GM19372 (cell line): ENCODE data around the gene FOXP1.

Experiments used
- ATAC-seq: cut with Tn5 transposase; IDR thresholded peaks from one replicate; pipeline ENCODE4 v1.9.1; 2021; ENCODE audit warnings: mild to moderate bottlenecking, low read depth, moderate library complexity; ENCODE audit not compliant: unreplicated experiment

FOXP1 gene

DNA sequence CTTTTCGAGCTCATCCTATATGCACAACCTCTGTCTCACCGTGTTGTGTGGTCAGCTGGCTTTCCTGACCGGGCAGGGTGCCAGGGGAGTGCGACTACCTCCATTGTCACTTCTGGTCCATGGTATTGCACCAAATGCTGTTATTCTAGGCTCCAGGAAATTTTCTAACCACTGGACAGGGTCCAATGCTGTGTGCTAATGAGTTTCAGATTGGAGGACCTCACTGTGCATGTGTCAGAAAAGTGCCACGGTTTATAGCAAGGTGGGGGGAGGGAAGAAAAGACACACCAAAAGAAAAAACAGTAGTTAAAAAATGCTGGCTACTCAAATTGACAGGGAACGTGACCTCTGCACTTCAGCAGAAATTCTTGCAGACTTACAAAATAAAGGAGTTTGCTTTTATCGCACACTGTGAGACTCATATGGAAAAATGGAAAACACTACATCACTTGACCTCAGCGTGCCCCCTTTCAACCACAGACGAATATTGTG is 480.1 kb downstream of the FOXP1 start:
- ATAC-seq = no peak

DNA sequence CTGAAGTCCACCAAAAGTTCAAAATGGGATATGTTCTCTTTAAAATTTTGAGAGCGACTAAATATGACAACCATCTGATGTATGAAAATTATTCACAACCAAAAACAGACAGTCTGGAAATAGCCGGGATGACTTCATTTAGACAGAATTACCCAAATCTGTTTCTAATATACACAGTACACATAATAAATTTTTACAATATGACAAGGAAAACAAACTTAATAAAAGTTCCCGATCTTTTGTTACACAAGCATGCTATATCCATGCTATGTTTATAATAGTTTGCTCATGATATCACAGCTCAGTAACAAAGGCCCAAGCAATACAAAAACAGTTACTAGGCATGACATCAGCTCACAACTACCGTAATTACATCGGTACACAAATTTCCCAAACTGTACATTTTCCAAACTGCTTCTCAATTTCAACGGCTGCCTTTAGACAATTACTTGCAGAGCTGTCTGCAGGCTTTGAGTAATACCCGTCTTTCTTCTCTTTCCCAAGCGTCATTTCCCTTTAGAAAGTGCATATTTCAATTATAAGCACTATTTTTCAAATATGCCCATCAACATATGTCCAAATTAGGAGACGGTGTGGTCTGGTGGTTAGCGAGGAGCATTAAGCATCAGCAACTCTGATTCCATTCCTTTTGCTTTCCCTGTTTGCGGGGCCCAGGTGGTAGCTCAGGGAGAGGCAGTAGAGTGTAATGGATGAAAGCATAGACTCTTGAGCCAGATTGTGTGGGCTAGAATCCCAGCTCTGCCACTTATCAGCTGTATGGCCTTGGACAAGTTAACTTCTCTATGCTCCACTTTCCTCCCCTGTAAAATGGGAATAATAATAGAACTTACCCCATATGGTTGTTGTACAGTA is 481.2 kb downstream of the FOXP1 start:
- ATAC-seq = no peak

DNA sequence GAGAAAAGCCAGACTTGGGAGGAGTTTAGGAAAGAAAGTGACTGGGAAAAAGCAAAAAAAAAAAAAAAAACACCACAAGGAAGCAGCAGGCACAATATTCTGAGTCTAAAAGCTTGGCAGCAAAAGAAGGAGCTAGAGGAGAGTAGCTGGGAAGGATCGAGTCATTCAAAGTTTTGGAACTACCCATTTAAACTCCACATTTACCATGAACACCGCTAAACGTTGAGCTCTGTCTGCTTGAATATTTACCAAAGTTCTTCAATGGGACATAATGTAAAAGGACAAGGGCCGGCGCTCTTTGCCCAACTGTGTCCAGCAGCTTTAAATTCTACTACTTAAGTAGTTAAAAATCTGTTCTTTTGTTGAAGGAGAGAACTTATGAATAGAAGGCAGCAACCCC is 481.9 kb downstream of the FOXP1 start:
- no peak for ATAC-seq

DNA sequence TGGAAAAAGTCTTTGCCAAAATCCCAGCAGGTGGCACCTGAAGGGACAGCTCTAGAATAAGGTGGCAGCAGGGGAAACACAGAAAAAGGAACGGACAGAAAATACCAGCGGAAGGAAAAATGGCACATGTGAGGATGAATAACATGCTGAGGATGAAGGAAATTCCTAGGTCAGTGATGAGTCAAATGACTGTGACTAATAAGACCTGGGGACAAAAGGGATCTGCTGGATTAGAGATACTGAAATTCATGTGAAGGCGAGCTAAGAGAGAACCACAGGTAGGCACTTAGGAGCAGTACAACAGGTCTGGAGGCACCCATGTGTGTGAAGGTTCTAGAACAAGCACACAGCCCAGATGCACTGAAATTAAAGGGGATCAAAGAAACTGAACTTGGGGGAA is 482.5 kb downstream of the FOXP1 start:
- ATAC-seq = no peak

DNA sequence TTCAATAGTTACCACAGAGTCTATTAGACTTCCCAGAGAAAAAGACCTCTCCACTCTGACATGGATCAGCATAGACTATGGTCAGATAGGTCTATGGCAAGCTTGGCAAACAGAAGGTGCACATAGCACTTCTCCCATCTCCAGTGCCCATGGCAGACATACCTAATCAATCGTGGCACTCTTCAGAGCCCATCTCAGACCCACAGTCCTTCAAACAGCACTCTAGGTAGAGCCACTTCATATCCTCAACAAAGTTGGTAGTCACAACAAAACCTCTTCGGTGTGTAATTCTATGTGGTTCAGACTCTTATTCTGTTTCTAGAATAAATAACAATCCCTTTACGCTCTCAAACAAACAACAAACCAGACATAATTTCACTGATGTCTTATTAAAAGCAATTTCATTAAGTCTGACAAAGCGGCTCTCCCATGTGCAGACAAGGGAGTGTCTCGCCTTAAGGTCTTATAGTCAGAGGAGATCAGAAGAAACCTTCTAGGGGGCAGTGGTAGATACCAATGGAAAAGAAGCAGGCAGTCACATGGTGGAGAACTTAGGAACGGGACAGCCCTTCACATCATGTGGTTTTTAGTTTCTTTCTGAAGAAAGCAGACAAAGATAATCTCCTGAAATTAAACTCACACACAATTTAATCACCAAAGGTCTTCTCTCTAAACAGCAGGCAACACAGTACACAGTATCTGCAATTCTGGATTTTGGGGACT is 483.4 kb downstream of the FOXP1 start:
- no peak for ATAC-seq

DNA sequence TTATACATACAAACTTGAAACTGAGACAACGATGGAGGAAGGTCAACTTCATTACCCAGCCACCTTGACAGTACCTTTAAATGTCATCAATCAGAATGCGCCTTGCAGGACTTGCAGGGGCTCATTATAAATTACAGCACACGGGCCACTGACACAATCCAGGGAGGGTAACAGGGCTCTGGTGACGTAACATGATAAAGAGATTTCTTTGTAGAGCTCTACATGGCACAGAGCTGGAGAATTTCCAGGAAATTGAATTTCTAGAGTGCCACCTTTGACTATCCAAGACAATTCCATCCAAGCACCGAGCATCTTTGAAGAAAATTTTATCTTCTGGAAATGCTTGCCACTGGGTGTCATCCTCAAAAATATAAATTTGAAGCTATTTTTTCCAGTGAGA is 486.0 kb downstream of the FOXP1 start:
- no peak for ATAC-seq

DNA sequence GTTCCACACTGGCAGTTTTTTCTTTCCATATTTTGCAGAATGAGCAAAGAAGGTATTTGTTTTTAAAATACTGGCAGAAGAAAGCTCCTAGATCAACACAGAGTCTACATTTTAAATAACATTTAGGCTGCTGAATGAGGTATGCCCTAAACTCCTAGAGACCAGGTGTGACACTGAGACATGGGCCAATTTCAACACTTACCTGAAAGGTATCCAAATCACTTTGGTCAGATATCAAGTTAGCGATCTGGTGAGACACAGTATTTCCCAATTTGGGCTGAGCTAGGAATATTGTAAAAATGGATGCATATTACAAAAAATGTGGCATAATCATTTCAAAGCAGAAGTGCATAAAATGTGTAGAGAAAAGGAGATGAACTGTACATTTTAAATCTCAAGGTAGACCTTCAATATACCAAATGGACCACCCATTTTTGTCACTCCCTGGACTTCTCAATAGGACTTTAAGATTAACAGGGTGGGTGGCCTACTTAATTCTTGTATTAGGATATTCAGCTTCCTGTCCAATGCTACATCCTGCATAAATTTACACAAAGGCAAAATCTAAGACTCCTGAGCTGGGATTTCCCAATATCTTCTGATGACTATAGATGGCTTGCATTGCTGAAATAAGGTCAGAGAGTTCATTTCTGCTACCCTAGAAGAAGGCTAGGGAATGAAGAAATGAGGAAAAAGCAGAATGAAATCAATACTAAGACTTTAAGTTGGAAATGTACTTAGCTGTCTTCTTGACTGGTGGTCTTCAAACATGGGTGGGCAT is 487.8 kb downstream of the FOXP1 start:
- no peak for ATAC-seq

DNA sequence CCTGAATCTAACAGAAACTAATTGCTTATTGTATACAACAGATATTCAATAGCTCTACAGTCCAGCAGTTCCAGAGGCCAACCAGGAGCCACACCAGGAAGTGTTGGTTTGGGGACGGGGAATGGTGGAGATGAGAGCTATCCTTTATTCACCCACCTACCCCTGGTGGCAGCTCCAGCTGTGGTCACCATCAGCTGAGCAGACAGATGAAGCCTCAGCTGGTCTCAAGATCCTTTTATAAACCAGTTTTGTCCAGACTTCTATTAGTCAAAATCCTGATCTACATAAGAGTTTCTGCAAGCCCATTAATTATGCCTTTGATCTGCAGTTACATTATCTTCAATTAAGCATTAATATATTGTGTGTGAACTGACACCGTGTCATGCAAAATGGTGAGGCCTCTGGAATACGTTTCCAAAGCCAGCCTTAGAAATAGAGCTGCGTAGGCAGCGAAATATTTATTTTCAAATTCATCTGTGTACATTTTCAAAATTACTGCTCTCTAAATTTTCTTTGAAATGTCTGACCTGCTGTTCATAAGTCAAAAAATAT is 488.8 kb downstream of the FOXP1 start:
- ATAC-seq = no peak

DNA sequence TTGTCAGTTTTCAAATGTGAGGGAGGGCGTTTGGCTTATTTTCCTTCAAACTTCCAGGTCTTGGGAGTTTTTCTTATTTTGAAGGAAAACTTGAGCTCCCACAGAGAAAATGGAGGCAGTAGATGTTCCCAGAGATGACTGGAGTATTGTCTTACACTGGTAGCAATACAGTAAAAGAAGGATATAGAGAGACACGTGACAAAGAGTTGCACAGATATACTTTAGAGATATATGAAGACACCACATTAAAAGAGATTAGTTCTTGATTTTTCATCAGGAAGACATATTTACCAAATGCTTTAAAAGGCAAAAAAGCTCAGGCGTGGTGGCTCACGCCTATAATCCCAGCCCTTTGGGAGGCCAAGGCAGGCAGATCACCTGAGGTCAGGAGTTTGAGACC is 490.9 kb downstream of the FOXP1 start:
- ATAC-seq = no peak

DNA sequence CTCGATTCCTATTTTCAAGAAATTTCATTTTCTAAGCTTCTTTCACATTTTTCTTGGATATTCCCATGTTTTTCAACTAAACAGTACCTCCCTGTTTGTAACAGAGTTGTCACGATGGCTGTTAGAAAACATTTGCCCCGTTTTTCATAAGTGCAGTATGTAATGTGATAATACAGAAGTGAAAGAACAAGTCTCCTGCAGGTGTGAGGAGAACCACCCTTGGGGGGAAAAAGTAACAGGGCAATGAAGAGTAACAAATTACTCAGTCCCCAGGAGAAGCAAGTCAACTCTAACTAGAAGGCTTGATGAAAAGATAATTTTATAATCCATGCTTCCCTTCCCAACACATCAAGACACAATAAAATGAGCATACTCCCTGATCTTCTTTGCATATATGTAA is 493.3 kb downstream of the FOXP1 start:
- no peak for ATAC-seq

DNA sequence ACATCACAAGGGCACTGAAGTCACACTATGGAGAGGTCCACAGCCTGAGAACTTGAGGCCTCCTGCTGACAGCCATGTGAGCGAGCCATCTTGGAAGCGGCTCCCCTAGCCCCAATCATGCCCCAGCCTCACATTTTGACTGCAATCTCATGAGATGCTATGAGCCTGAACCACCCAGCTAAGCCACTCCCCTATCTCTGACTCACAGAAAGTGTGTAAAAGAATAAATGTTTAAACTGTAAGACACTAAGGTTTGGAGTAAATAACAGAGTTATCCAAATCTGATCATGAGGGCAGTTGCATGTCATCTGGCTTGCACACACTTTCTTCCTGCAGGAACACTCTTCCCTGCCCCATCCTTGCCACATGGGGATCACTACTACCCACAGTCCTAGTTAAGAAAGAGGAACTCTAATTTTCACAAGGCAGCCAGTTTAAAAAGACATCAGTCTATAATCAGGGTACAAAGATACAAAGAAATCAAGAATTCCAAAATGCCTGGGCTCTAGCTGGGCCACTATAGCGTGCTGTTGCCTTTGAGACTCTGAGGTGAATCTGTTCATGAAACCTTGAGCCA is 494.2 kb downstream of the FOXP1 start:
- no peak for ATAC-seq

DNA sequence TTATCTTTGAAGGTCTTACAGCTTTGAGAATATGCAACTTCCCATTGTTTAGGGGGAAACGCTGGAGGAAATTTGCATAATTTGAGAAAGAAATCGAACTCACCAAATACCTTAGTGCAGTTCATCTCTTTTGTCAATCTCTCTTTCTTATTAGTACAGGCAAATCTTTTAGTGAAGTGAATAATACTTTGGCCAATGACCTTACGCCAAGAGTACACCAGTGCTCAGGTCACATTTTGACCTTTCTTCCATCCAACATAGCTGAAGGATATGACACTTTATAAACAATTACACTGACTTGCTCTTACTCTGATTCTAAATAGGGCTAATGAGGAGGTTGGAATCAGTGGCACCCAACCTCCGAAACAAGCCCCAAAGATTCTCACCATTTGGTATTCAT is 494.8 kb downstream of the FOXP1 start:
- no peak for ATAC-seq

DNA sequence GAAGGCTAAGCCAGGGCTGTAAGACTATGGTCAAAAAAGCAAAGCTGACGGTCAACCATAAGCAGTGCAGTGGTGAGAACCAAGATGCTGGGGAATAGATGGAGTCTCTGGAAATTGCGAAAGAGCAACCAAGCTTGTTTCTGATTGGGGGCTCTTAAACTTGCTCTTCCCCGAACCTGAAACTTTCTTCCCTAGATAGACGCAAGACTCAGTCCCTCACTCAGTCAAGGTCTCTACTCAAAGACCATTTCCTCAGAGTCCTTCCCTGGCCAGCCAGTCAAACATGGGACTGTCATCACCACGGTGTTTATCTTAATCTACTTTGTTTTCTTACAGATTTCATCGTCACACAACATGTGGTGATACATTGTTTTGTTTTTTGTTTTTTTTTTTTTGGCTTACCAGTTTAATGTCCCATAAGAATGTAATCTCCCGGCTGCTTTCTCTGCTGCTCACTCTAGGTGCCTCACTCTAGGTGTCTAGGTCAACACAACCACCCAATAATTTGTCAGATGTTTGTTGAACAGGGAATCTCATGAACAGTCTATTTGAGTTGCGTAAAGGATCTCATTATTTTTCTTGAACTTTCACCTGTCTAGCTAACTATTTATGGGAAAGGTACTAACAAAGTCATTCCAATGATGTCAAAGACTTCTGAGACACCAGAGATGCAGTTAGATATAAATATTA is 495.4 kb downstream of the FOXP1 start:
- ATAC-seq = no peak

DNA sequence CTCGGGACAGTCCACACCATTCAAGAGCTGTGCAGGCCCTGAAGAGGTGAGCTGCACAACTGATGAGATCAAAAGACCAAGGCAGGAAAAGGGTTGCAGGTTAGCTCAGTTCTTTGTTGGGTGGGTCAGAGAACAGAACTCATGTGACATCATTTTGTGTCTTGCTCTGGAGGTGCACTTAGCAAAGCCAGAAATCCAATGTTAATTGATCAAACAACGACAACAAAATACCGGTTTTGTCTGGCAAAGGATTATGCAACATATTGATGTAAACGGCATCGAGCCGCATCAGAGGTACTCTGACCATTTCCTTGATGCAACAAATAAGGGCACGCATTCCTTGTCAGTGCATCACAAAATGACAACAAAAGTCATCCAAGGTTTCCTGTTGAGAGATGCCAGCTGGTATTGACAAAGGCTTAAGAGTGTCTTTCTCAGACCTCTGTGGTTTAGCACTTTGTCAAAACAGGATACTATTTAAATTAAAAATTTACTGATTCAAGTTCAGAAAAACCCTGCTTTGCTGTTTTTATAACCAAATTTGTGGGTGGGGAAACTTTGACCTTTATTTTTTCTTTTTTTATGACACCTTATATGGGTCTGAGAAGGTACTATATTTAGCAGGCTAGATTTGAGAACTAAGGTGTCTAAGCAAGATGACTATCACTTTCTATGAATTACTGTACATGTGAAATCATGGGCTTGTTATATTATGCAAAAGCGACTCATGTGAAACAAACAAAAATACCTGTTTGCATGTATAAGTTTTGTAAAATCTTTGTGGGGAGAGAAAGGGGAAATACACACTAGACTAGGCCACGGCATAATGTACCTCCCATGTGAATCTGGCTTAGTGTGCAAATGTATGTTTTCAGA is 496.1 kb downstream of the FOXP1 start:
- peak; percentile 83 for ATAC-seq

DNA sequence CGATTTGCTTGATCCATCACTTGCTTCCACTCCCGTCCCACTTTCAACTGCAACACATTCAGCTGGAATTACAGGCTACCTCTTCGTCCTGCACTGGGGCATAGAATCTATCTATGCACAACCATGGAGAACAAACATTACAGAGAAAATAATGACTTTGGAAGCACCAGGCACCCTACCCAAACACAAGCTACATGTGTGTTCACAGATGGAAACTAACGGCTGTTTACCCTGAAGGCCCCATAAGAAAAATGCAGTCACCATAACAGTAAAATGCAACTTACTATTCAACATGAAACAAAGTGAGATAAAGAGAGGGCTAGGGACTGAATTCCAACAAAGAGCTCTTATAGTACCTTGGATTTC is 496.8 kb downstream of the FOXP1 start:
- no peak for ATAC-seq

DNA sequence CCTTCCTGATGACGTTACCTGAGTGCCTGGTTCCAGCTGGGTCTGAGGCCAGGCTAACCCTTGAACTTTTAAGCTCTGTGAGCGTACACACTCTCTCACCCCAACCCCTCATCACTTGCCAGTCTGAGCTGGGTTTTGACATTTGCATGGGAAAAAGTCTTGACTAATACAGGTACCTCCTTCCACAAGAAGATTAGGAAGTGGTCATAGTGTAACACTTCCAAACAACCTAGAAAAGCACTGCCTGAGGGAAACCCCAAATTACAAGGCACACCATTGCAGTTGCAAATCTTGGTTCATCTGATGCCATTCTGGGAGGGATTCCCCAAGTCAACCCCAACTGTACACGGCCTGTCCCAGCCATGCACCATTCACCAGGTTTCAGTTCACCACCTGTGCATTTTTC is 499.8 kb downstream of the FOXP1 start:
- ATAC-seq = no peak

DNA sequence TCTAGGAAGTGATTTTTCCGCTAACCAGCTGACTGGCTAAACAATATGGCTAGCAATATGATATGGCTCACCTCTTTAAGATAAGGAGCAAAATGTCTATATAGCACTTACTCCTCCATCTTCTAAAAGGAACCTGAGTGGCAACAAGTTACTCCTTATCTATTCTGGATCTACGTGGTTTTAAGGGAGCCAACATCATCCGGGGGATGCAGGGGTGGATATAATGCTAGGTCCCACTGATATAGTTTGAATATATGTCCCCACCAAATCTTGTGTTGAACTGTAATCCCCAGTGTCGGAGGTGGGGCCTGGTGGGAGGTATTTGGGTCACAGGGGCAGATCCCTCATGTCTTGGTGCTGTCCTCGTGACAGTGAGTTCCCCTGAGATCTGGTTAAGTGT is 500.7 kb downstream of the FOXP1 start:
- ATAC-seq = no peak

DNA sequence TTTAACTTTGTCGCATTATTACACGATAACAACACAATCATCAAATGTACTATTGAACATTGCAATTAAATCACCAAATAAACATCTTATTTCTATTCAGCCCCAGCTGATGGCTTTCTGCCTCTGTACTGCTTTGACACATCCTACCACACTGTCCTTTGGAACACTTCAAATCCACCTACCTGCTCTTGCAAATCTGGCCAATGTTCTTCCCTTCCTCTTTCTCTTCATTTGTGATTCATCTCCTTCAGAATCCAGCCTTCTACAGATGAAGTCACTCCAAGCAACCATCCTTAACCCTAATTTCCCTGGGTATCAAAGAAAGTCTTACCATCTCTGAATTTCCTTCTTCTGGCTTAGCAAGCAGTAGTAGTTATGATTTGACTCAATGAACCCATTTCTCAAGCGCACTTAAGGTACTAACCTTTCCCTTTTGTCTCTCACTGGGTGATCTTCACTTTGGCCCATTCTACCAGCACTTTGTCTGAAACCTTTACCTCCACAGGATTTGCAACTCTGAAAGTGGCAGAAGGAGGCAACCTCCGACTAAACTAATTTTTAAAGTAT is 502.9 kb downstream of the FOXP1 start:
- ATAC-seq = no peak
